Pancreas (tissue), 10 donors: Measurements from ENCODE around the gene RIPK4. TPM values are rescaled to one million over a fixed set of nuclear protein-coding genes. Genes with fewer than 3 reads are reported as not detected.
A peak's percentile ranks its signal among the peaks of the same experiment; 100 is the strongest.

Source experiments
- ATAC-seq, 4 donors: fragments of 200-7000 bp; cut with Tn5 transposase; one replicate each; pipeline versions ENCODE4 v1.8.0 to v1.9.1; 2020; ENCODE audit warnings: mild to moderate bottlenecking in 4 of 4, moderate library complexity in 4 of 4
- DNase-seq, 6 donors: peaks; one replicate each; pipeline ENCODE4 v3.0.0-alpha.2; 2020
- FAIRE-seq: peaks from 2 replicates; lab custom pipeline; 2012; peaks lifted over from hg19 to GRCh38; lab: Jason Lieb, UNC
- H3K27ac ChIP-seq, 4 donors: fragments of 200-600 bp; sonication (generic); 1 replicate in 3 of 4; 2 replicates in 1 of 4; pipeline versions ENCODE4 v1.5.0 to v1.8.0; 2020
- H3K27me3 ChIP-seq, 4 donors: fragments of 200-600 bp; one replicate each; pipeline ENCODE4 v1.8.0; 2021
- H3K36me3 ChIP-seq, 3 donors: fragments of 200-600 bp; sonication (generic) in 1 of 3; one replicate each; pipeline versions ENCODE4 v1.5.0 to v1.8.0; 2020 to 2021
- H3K4me1 ChIP-seq, 3 donors: fragments of 200-600 bp; one replicate each; pipeline ENCODE4 v1.8.0; 2021
- H3K4me3 ChIP-seq, 4 donors: fragments of 200-600 bp; sonication (generic) in 2 of 4; one replicate each; pipeline versions ENCODE4 v1.5.0 to v1.8.0; 2020 to 2021
- H3K9me3 ChIP-seq, 4 donors: fragments of 200-600 bp; one replicate each; pipeline ENCODE4 v1.8.0; 2021
- CTCF ChIP-seq, 4 donors: fragments of 200-600 bp; sonication (generic) in 3 of 4; IDR thresholded peaks; one replicate each; pipeline versions ENCODE4 v1.5.0 to v1.8.0; 2021; ENCODE audit warnings: antibody characterized with exemption in 4 of 4
- WGBS, 2 donors: extraction: QIAGEN DNeasy Blood & Tissue Kit; methylation state at CpG; one replicate each; pipeline ENCODE4 v1.1.7; 2013; 5-methylcytosine and 5-hydroxymethylcytosine counted together
- intact Hi-C, 3 donors: fragments of 100-400 bp; cut with DNase I; formaldehyde crosslinking; loops; one replicate each; pipeline versions ENCODE4 v1.11.1 to v1.14.2; 2022
- polyA plus RNA-seq, 2 donors: library from polyadenylated mRNA; stranded (reverse); fragments of 200-250 nt; gene quantifications; one replicate each; pipeline ENCODE4 v1.2.3, GENCODE V29; 2013
- total RNA-seq, 6 donors: library from RNA; stranded (reverse); fragmentation: NEBNext Ultra II Directional in 4 of 6; extraction: Animal tissue kit (Norgen Biotek cat#: 25700) in 4 of 6; gene quantifications; one replicate each; pipeline versions ENCODE4 v1.2.1 to v1.2.4, GENCODE V29; 2021 to 2023
- donor health status: healthy with polysubstance abuse.
- donor health status: DM: no; HTN: no; CAD: no; lungs with moderate emphysema.
- donor health status: DM: no; HTN: no; CAD: no.
- donor health status: control.
- donor health status: control.
- donor health status: Bipolar disorder and iron deficiency.
- donor health status: DM: yes; HTN: yes; CAD: no.
- donor health status: DM: no; HTN: no; CAD: no.
- donor health status: DM: no; HTN: no; CAD: no.
- donor health status: DM: yes; HTN: yes; CAD: no.

Gene RIPK4
- 10 to 100 TPM in 4 of 6 donors, 1 to 10 TPM in 2; 7.7 to 18.2 (median 12.8) TPM for total RNA-seq
- polyA plus RNA-seq = 10 to 100 TPM in 1 of 2 donors, 1 to 10 TPM in 1; 9.4 to 16.6 TPM

GRCh38 chr21:41766883-41767605 is at the start of gene RIPK4:
TSS of gene RIPK4 (minus strand) at chr21:41767052. CDS start at chr21:41767041, 11 bp downstream.
- Histone ChIP-seq H3K4me1 (peaks cover 24 to 41% (median 32%) of the 10 kb centered on the region in 3 donors), H3K27ac (peak within 1 kb of the TSS; percentile 82 to 96 (median 93)), H3K27me3 (no peaks in the 10 kb centered on the region), H3K9me3 (no peaks in the 10 kb centered on the region), H3K4me3 (peak within 1 kb of the TSS; percentile 53 to 79 (median 74)), H3K36me3 (no peaks in the 10 kb centered on the region)
- TF ChIP-seq CTCF (IDR thresholded peaks at IDR 0.05) = no peak
- FAIRE-seq (no peak), DNase-seq (peak; percentile 87 to 98 (median 94)), ATAC-seq (peak; percentile 75 to 87 (median 80))
- intact Hi-C loops = no loop called here
- WGBS, 2 donors = 1% methylated on average over 41 to 53 of the region's 53 CpGs

- ATAC-seq (peak in 1 of 4 donors; percentile 9), FAIRE-seq (no peak), DNase-seq (peak in 1 of 6 donors; percentile 25)
- Histone ChIP-seq H3K4me3 (no peak overlapping the region), H3K9me3 (no peaks in the 10 kb centered on the region), H3K27ac (no peak overlapping the region), H3K27me3 (no peaks in the 10 kb centered on the region), H3K36me3 (no peaks in the 10 kb centered on the region), H3K4me1 (peaks cover 0 to 6% (median 0%) of the 10 kb centered on the region in 3 donors)
- WGBS, 2 donors = 85 to 86% methylated on average over 50 of the region's 50 CpGs
- intact Hi-C loops = loop anchor here (5.0 to 10.0 kb wide), 4 partner anchors 204 to 299 kb away; no protein-coding TSS in a partner anchor
- TF ChIP-seq CTCF (IDR thresholded peaks at IDR 0.05) = no peak
Observed at GRCh38 chr21:41815652-41816582, 49.1 kb upstream of the RIPK4 start.

GRCh38 chr21:41813226-41813625 is 46.4 kb upstream of the RIPK4 start:
- Histone ChIP-seq H3K36me3 (peaks cover 0 to 4% (median 0%) of the 10 kb centered on the region in 3 donors), H3K9me3 (no peaks in the 10 kb centered on the region), H3K27me3 (no peaks in the 10 kb centered on the region), H3K4me3 (no peak overlapping the region), H3K4me1 (peaks cover 0 to 6% (median 0%) of the 10 kb centered on the region in 3 donors), H3K27ac (no peak overlapping the region)
- DNase-seq (no peak), FAIRE-seq (no peak), ATAC-seq (no peak)
- TF ChIP-seq CTCF (IDR thresholded peaks at IDR 0.05) = no peak
- intact Hi-C loops = loop anchor here in 1 of 3 donors (10.0 kb wide), 1 partner anchor 302 kb away; no protein-coding TSS in a partner anchor
- 87 to 94% methylated on average over 11 of the region's 11 CpGs for WGBS, 2 donors

- H3K36me3 ChIP-seq = peaks cover 0 to 4% (median 0%) of the 10 kb centered on the region in 3 donors
- H3K4me1 ChIP-seq = peaks cover 0 to 6% (median 0%) of the 10 kb centered on the region in 3 donors
- no peaks in the 10 kb centered on the region for H3K27me3 ChIP-seq
- FAIRE-seq (no peak), ATAC-seq (no peak), DNase-seq (no peak)
- intact Hi-C loops = loop anchor here in 1 of 3 donors (10.0 kb wide), 1 partner anchor 302 kb away; no protein-coding TSS in a partner anchor
- H3K4me3 ChIP-seq = no peak overlapping the region
- no peaks in the 10 kb centered on the region for H3K9me3 ChIP-seq
- WGBS, 2 donors = 86 to 91% methylated on average over 13 of the region's 13 CpGs
- H3K27ac ChIP-seq = no peak overlapping the region
- no peak for TF ChIP-seq CTCF (IDR thresholded peaks at IDR 0.05)
Observed at GRCh38 chr21:41812679-41813078, 45.8 kb upstream of the RIPK4 start.
